Non-pigmented ciliary epithelial cell (primary cell): ENCODE measurements around the gene MPIG6B.

Source experiments
- DNase-seq: peaks from one replicate; pipeline ENCODE4 v3.0.0-alpha.2; 2010; ENCODE audit warnings: low read depth

Gene MPIG6B

GRCh38 chr6:31737991-31738979 is 15.1 kb downstream of the MPIG6B start:
- peak; percentile 68 for DNase-seq

GRCh38 chr6:31739639-31740396 is 16.6 kb downstream of the MPIG6B start, which contains the start of gene MSH5:
MSH5 (plus strand) TSS chr6:31740005; CDS start chr6:31740467, 462 bp downstream.
- peak; percentile 97 for DNase-seq

GRCh38 chr6:31740397-31741223 is 17.4 kb downstream of the MPIG6B start:
- no peak for DNase-seq

GRCh38 chr6:31741815-31742214 is 18.6 kb downstream of the MPIG6B start:
- no peak for DNase-seq

GRCh38 chr6:31742894-31743293 is 19.7 kb downstream of the MPIG6B start:
- no peak for DNase-seq

- DNase-seq = no peak
Measured at GRCh38 chr6:31744422-31744821, 21.2 kb downstream of the MPIG6B start.

GRCh38 chr6:31749301-31750036 is 26.3 kb downstream of the MPIG6B start:
- DNase-seq = no peak

GRCh38 chr6:31750411-31751022 is 27.3 kb downstream of the MPIG6B start:
- no peak for DNase-seq

GRCh38 chr6:31752739-31753319 is 29.7 kb downstream of the MPIG6B start:
- DNase-seq = peak; percentile 67

GRCh38 chr6:31758281-31758680 is 35.1 kb downstream of the MPIG6B start:
- DNase-seq = no peak

- no peak for DNase-seq
Measured at GRCh38 chr6:31760790-31761189, 37.6 kb downstream of the MPIG6B start.

GRCh38 chr6:31761343-31761742 is 38.2 kb downstream of the MPIG6B start:
- DNase-seq = no peak

- no peak for DNase-seq
Measured at GRCh38 chr6:31762356-31762755, 39.2 kb downstream of the MPIG6B start, which contains the start of gene SAPCD1. SAPCD1 (plus strand) TSS chr6:31762656; CDS start chr6:31763055, 399 bp downstream.

- DNase-seq = no peak
Measured at GRCh38 chr6:31762878-31763618, 39.9 kb downstream of the MPIG6B start.

GRCh38 chr6:31763619-31763940 is 40.4 kb downstream of the MPIG6B start:
- DNase-seq = no peak

- DNase-seq = no peak
Measured at GRCh38 chr6:31764198-31764597, 41.0 kb downstream of the MPIG6B start.

- no peak for DNase-seq
Measured at GRCh38 chr6:31765559-31765909, 42.4 kb downstream of the MPIG6B start.

- DNase-seq = no peak
Measured at GRCh38 chr6:31765910-31766794, 43.0 kb downstream of the MPIG6B start.
